NT2/D1 (cell line): ENCODE data around the gene PPP1R3G.
"Not testable (repeated sequence)": the region's sequence is repeated elsewhere in the genome, so short reads cannot be mapped to it uniquely, and the experiment has no call there.

Experiments used
- DNase-seq: peaks from one replicate; pipeline ENCODE4 v3.0.0-alpha.2; 2011; ENCODE audit warnings: low read depth, low spot score
- H3K27me3 ChIP-seq: 2 replicates; pipeline ENCODE4 v1.6.0; 2011; ENCODE audit warnings: mild to moderate bottlenecking; ENCODE audit not compliant: insufficient read length, insufficient read depth
- H3K36me3 ChIP-seq: 2 replicates; pipeline ENCODE4 v1.6.1; 2011; ENCODE audit warnings: mild to moderate bottlenecking, low read length, mixed read lengths; ENCODE audit not compliant: insufficient read depth, insufficient read length
- H3K4me1 ChIP-seq: 2 replicates; pipeline ENCODE4 v1.5.1; 2011; ENCODE audit not compliant: insufficient read depth, insufficient read length
- H3K4me3 ChIP-seq: 2 replicates; pipeline ENCODE4 v1.5.1; 2011; ENCODE audit warnings: low read depth; ENCODE audit not compliant: insufficient read length
- H3K9ac ChIP-seq: 2 replicates; pipeline ENCODE4 v1.6.0; 2011; ENCODE audit warnings: low read depth; ENCODE audit not compliant: insufficient read length
- H3K9me3 ChIP-seq: 2 replicates; pipeline ENCODE4 v1.5.1; 2011; ENCODE audit warnings: mild to moderate bottlenecking, low read length; ENCODE audit not compliant: insufficient read depth
- SUZ12 ChIP-seq: IDR thresholded peaks from 2 replicates; pipeline ENCODE4 v1.6.1; 2011; ENCODE audit not compliant: insufficient read length, insufficient read depth; ENCODE audit errors: extremely low read depth
- YY1 ChIP-seq: IDR thresholded peaks from 2 replicates; pipeline ENCODE4 v1.6.1; 2011; ENCODE audit not compliant: insufficient read length, insufficient read depth
- ZNF274 ChIP-seq: IDR thresholded peaks from 2 replicates; pipeline ENCODE4 v1.6.1; 2011; ENCODE audit warnings: mild to moderate bottlenecking, low read depth, low read length

PPP1R3G gene

GRCh38 chr6:5111626-5112025, 26.5 kb downstream of the PPP1R3G start:
- no peaks in the 10 kb centered on the region for H3K27me3 ChIP-seq
- no peak overlapping the region for H3K9ac ChIP-seq
- peaks cover 20% of the 10 kb centered on the region for H3K36me3 ChIP-seq
- TF ChIP-seq ZNF274 (no peak), YY1 (no peak)
- no peaks in the 10 kb centered on the region for H3K4me1 ChIP-seq
- DNase-seq: no peak
- no peak overlapping the region for H3K4me3 ChIP-seq
- H3K9me3 ChIP-seq: no peaks in the 10 kb centered on the region

- Histone ChIP-seq H3K9ac (no peak overlapping the region), H3K4me3 (no peak overlapping the region), H3K4me1 (no peaks in the 10 kb centered on the region), H3K9me3 (no peaks in the 10 kb centered on the region), H3K27me3 (no peaks in the 10 kb centered on the region), H3K36me3 (peaks cover 20% of the 10 kb centered on the region)
- no peak for DNase-seq
- TF ChIP-seq ZNF274: no peak
- TF ChIP-seq SUZ12: no peak
- no peak for TF ChIP-seq YY1
These were observed 27.1 kb downstream of the PPP1R3G start for GRCh38 chr6:5112066-5112799.

- DNase-seq: no peak
- Histone ChIP-seq H3K36me3 (peaks cover 19% of the 10 kb centered on the region), H3K4me1 (no peaks in the 10 kb centered on the region), H3K4me3 (no peak overlapping the region), H3K27me3 (no peaks in the 10 kb centered on the region), H3K9me3 (no peaks in the 10 kb centered on the region), H3K9ac (no peak overlapping the region)
- no peak for TF ChIP-seq SUZ12
- TF ChIP-seq YY1: no peak
- TF ChIP-seq ZNF274: no peak
These were observed 28.0 kb downstream of the PPP1R3G start for GRCh38 chr6:5113096-5113495.

- peaks cover 11% of the 10 kb centered on the region for H3K36me3 ChIP-seq
- no peaks in the 10 kb centered on the region for H3K27me3 ChIP-seq
- no peaks in the 10 kb centered on the region for H3K9me3 ChIP-seq
- no peaks in the 10 kb centered on the region for H3K4me1 ChIP-seq
- DNase-seq: no peak
- H3K9ac ChIP-seq: no peak overlapping the region
- H3K4me3 ChIP-seq: no peak overlapping the region
- TF ChIP-seq SUZ12 (no peak), YY1 (no peak), ZNF274 (no peak)
These were observed 30.0 kb downstream of the PPP1R3G start for GRCh38 chr6:5115168-5115567.

GRCh38 chr6:5116243-5116991, 31.3 kb downstream of the PPP1R3G start:
- Histone ChIP-seq H3K4me1 (no peaks in the 10 kb centered on the region), H3K9ac (no peak overlapping the region), H3K27me3 (no peaks in the 10 kb centered on the region), H3K36me3 (peaks cover 9% of the 10 kb centered on the region), H3K4me3 (no peak overlapping the region), H3K9me3 (0 out of 2 replicates have a peak, but pooled peaks cover 8% of the 10 kb centered on the region)
- TF ChIP-seq SUZ12: no peak
- no peak for DNase-seq

- peaks cover 3% of the 10 kb centered on the region for H3K36me3 ChIP-seq
- TF ChIP-seq YY1 (no peak), SUZ12 (no peak), ZNF274 (no peak)
- no peak for DNase-seq
- no peaks in the 10 kb centered on the region for H3K4me1 ChIP-seq
- no peaks in the 10 kb centered on the region for H3K27me3 ChIP-seq
- no peak overlapping the region for H3K4me3 ChIP-seq
- H3K9me3 ChIP-seq: 0 out of 2 replicates have a peak, but pooled peaks cover 8% of the 10 kb centered on the region
- H3K9ac ChIP-seq: no peak overlapping the region
These were observed 34.2 kb downstream of the PPP1R3G start for GRCh38 chr6:5119090-5119951.

GRCh38 chr6:5120011-5120410, 34.9 kb downstream of the PPP1R3G start:
- no peak for DNase-seq
- H3K4me3 ChIP-seq: no peak overlapping the region
- no peaks in the 10 kb centered on the region for H3K27me3 ChIP-seq
- no peaks in the 10 kb centered on the region for H3K4me1 ChIP-seq
- TF ChIP-seq YY1: no peak
- no peak for TF ChIP-seq SUZ12
- no peak for TF ChIP-seq ZNF274
- H3K36me3 ChIP-seq: peaks cover 3% of the 10 kb centered on the region
- H3K9me3 ChIP-seq: 0 out of 2 replicates have a peak, but pooled peaks cover 8% of the 10 kb centered on the region
- no peak overlapping the region for H3K9ac ChIP-seq

GRCh38 chr6:5120543-5120942, 35.4 kb downstream of the PPP1R3G start:
- H3K4me3 ChIP-seq, H3K27me3 ChIP-seq, H3K9ac ChIP-seq, DNase-seq, H3K36me3 ChIP-seq, H3K9me3 ChIP-seq, H3K4me1 ChIP-seq: not testable (repeated sequence)
